DND-41 (cell line): ENCODE data around the gene DOCK3.
A peak's percentile ranks its signal among the peaks of the same experiment; 100 is the strongest.

Source experiments
- ATAC-seq: fragments of 200-7000 bp; cut with Tn5 transposase; 3 replicates; pipeline ENCODE4 v1.9.1; 2021; ENCODE audit warnings: low read depth; ENCODE audit not compliant: insufficient read depth
- DNase-seq: peaks from one replicate; pipeline ENCODE4 v3.0.0-alpha.2; 2020
- H2AFZ ChIP-seq: 2 replicates; pipeline ENCODE4 v1.6.0; 2012; ENCODE audit warnings: low read depth, low read length
- H3K27ac ChIP-seq: 2 replicates; pipeline ENCODE4 v1.5.1; 2012; ENCODE audit warnings: low read length, inconsistent platforms
- H3K27me3 ChIP-seq: fragments of 200-600 bp; sonication (generic); 2 replicates; pipeline ENCODE4 v1.6.0; 2012; ENCODE audit warnings: low read length, mild to moderate bottlenecking, inconsistent platforms; ENCODE audit not compliant: insufficient read depth, poor library complexity
- H3K36me3 ChIP-seq: 2 replicates; pipeline ENCODE4 v1.5.1; 2012; ENCODE audit warnings: low read length, inconsistent platforms; ENCODE audit not compliant: insufficient read depth
- H3K4me1 ChIP-seq: 2 replicates; pipeline ENCODE4 v1.5.1; 2012; ENCODE audit warnings: mild to moderate bottlenecking, low read length; ENCODE audit not compliant: insufficient read depth
- H3K4me2 ChIP-seq: 2 replicates; pipeline ENCODE4 v1.6.0; 2012; ENCODE audit warnings: mild to moderate bottlenecking, moderate library complexity, low read length, inconsistent platforms; ENCODE audit not compliant: insufficient read depth
- H3K4me3 ChIP-seq, 2 experiments: fragments of 200-600 bp in 1 of 2; shearing (Covaris generic) in 1 of 2; 2 replicates each; pipeline ENCODE4 v1.5.1; 2012 to 2016; ENCODE audit warnings: inconsistent platforms in 2 of 2, low read length in 2 of 2, mild to moderate bottlenecking in 2 of 2, low read depth in 1 of 2, moderate library complexity in 1 of 2
- H3K79me2 ChIP-seq: 2 replicates; pipeline ENCODE4 v1.6.0; 2012; ENCODE audit warnings: low read length, inconsistent platforms; ENCODE audit not compliant: insufficient read depth
- H3K9ac ChIP-seq: 2 replicates; pipeline ENCODE4 v1.6.0; 2012; ENCODE audit warnings: low read depth, mild to moderate bottlenecking, inconsistent platforms, low read length, moderate library complexity
- H3K9me3 ChIP-seq: 2 replicates; pipeline ENCODE4 v1.5.1; 2012; ENCODE audit warnings: low read length, moderate library complexity, mild to moderate bottlenecking, inconsistent platforms; ENCODE audit not compliant: insufficient read depth, severe bottlenecking
- H4K20me1 ChIP-seq: 2 replicates; pipeline ENCODE4 v1.6.0; 2012; ENCODE audit warnings: low read length; ENCODE audit not compliant: insufficient read depth
- CTCF ChIP-seq: IDR thresholded peaks from 2 replicates; pipeline ENCODE4 v1.5.1; 2012; ENCODE audit warnings: borderline replicate concordance, low read length, moderate library complexity, mild to moderate bottlenecking; ENCODE audit not compliant: poor library complexity, severe bottlenecking; ENCODE audit errors: extremely low read depth
- EZH2 ChIP-seq: IDR thresholded peaks from 3 replicates; pipeline ENCODE4 v1.6.1; 2012; ENCODE audit warnings: borderline replicate concordance, low read depth, mild to moderate bottlenecking, moderate library complexity, low read length, inconsistent platforms; ENCODE audit not compliant: severe bottlenecking

The DOCK3 gene

DNA sequence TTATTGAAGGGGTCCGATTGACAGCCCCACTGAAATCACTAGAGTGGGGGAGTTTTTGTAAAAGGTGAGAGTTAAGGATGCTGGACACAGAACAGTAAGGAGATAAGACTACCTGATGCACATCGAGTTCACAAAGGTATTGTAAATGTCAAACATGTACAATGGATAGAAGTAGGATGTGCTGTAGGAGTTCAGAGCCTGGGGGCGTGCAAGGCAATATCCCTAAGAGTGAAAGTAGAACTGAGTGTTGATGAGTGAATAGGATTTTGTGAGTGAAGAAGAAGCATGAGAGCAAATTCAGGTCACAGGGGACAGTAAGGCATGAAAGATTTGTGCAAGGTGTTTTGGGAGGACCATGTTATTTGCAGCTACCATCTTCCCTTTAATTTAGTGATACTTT is 21.5 kb downstream of the DOCK3 start:
- Histone ChIP-seq H3K4me1 (no peaks in the 10 kb centered on the region), H4K20me1 (no peaks in the 10 kb centered on the region), H3K4me2 (no peak overlapping the region), H3K36me3 (no peaks in the 10 kb centered on the region), H3K27me3 (no peaks in the 10 kb centered on the region), H3K79me2 (no peaks in the 10 kb centered on the region), H2AFZ (no peak overlapping the region), H3K9ac (no peak overlapping the region), H3K27ac (no peak overlapping the region), H3K9me3 (peaks cover 4% of the 10 kb centered on the region), H3K4me3 (no peak overlapping the region)
- no peak for TF ChIP-seq EZH2
- no peak for TF ChIP-seq CTCF
- no peak for ATAC-seq
- DNase-seq, result no peak

- Histone ChIP-seq H2AFZ (no peak overlapping the region), H3K4me1 (no peaks in the 10 kb centered on the region), H4K20me1 (no peaks in the 10 kb centered on the region), H3K79me2 (no peaks in the 10 kb centered on the region), H3K27ac (no peak overlapping the region), H3K4me2 (no peak overlapping the region), H3K9ac (no peak overlapping the region), H3K4me3 (no peak overlapping the region), H3K36me3 (no peaks in the 10 kb centered on the region), H3K9me3 (peaks cover 4% of the 10 kb centered on the region), H3K27me3 (no peaks in the 10 kb centered on the region)
- DNase-seq (no peak), ATAC-seq (no peak)
- TF ChIP-seq CTCF, result no peak
- no peak for TF ChIP-seq EZH2
These were observed 23.5 kb downstream of the DOCK3 start for GRCh38 chr3:50698269-50698668.

- no peak for TF ChIP-seq EZH2
- no peak for TF ChIP-seq CTCF
- ATAC-seq, result no peak
- H3K4me1 ChIP-seq, result no peaks in the 10 kb centered on the region
- H4K20me1 ChIP-seq, result no peaks in the 10 kb centered on the region
- H3K36me3 ChIP-seq, result no peaks in the 10 kb centered on the region
- H3K4me2 ChIP-seq, result no peak overlapping the region
- no peaks in the 10 kb centered on the region for H3K9me3 ChIP-seq
- no peaks in the 10 kb centered on the region for H3K79me2 ChIP-seq
- no peak overlapping the region for H3K4me3 ChIP-seq
- peak; percentile 12 for DNase-seq
- H3K27me3 ChIP-seq, result no peaks in the 10 kb centered on the region
- no peak overlapping the region for H3K27ac ChIP-seq
- H3K9ac ChIP-seq, result no peak overlapping the region
- H2AFZ ChIP-seq, result no peak overlapping the region
These were observed 33.9 kb downstream of the DOCK3 start for GRCh38 chr3:50708620-50709019.

GRCh38 chr3:50714946-50715345 is 40.2 kb downstream of the DOCK3 start:
- no peak overlapping the region for H3K9ac ChIP-seq
- ATAC-seq (no peak), DNase-seq (no peak)
- TF ChIP-seq CTCF, result no peak
- no peak for TF ChIP-seq EZH2
- no peak overlapping the region for H3K4me2 ChIP-seq
- H3K36me3 ChIP-seq, result no peaks in the 10 kb centered on the region
- no peaks in the 10 kb centered on the region for H3K79me2 ChIP-seq
- no peaks in the 10 kb centered on the region for H3K9me3 ChIP-seq
- no peaks in the 10 kb centered on the region for H3K4me1 ChIP-seq
- no peak overlapping the region for H3K27ac ChIP-seq
- H4K20me1 ChIP-seq, result no peaks in the 10 kb centered on the region
- peaks cover 4% of the 10 kb centered on the region for H3K27me3 ChIP-seq
- no peak overlapping the region for H2AFZ ChIP-seq
- no peak overlapping the region for H3K4me3 ChIP-seq
